ENCODE results near the gene C1orf52.
"Not testable (repeated sequence)": the region's sequence is repeated elsewhere in the genome, so short reads cannot be mapped to it uniquely, and the experiment has no call there.

C1orf52 gene

DNA sequence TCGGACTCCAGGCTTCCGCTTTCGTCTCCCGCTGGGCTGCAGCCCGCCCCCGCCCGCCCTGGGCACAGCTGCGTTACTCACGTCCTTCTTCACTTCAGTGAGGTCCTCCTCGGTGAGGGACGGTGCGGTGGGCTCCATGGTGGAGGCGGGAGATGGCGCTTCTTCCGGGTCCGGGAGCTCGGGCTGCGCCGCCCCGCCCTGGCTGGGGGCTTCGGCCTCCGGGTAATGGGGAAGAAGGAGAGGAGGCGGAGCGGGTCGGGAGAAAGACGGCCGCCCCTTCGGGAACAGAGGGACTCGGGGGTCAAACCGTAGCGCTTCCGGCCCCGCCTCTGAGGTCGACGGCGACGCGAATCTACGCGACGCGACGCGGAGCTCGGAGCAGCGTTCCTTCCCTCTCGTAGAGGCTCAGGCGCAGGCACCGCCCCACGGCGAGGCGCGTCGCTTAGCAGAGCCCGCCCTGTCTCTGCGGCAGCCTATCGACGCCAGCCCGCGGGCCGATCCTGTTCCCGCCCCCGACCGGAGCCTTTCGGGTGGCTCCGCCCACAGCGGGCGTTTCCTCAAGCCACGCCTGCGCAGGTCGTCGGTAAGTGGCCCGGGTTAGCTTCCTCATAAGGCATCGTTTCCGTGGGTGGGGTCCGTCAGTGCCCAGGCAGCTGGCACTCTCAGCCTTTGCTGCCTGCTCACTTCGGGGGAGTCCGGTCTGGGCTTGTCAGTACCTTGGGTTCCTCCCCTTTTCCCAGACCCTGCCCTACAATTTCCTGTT, 16.9 kb upstream of the C1orf52 start, which contains the start of gene BCL10:
BCL10 (minus strand) TSS at position 418 of the 763 bp plus-strand sequence; CDS start at position 138, 280 bp downstream.
- peaks cover 18% of the 10 kb centered on the region for H3K4me1 ChIP-seq (ENCODE audit: control insufficient read depth, insufficient read depth, low read length)
- no peaks in the 10 kb centered on the region for H3K27me3 ChIP-seq (ENCODE audit: control insufficient read depth, insufficient read depth, low read length)
- H3K4me3 ChIP-seq (ENCODE audit: low read length): peak within 1 kb of the TSS; percentile 98
- peak within 1 kb of the TSS; percentile 99 for H3K9ac ChIP-seq (ENCODE audit: low read length)
- H3K9me3 ChIP-seq (ENCODE audit: control insufficient read depth, low read length): no peaks in the 10 kb centered on the region
- H3K36me3 ChIP-seq (ENCODE audit: control insufficient read depth, insufficient read depth, low read length): no peaks in the 10 kb centered on the region

DNA sequence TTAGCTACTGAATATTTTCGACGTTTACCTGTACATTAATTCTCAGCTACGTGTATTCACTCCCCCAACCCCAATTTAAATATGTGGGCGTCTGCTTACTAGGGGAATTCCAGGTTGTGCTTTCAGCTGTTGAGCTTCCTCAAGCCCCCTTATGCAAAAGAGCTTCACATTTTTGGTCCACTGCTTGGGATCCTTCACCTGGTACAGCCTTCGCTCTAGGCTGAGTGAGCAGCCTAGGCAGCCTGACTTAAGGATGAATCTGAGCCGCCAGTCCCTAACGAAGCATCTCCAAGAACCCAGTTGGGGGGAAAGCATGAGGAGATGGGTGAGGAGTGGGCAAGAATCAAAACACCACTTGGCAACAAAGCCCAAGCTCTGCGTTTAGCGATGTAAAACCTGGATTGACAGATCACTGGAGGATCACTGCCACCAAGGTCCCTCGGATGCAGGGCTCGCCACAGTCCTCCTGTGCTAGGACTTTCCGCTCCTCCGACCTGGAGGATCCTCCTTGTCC, 16.3 kb upstream of the C1orf52 start:
- H3K4me3 ChIP-seq (ENCODE audit: low read length): peak overlapping the region; percentile 98
- H3K27me3 ChIP-seq (ENCODE audit: control insufficient read depth, insufficient read depth, low read length): no peaks in the 10 kb centered on the region
- H3K9ac ChIP-seq (ENCODE audit: low read length): peak overlapping the region; percentile 99
- H3K9me3 ChIP-seq (ENCODE audit: control insufficient read depth, low read length): no peaks in the 10 kb centered on the region
- H3K4me1 ChIP-seq (ENCODE audit: control insufficient read depth, insufficient read depth, low read length): peaks cover 18% of the 10 kb centered on the region
- no peaks in the 10 kb centered on the region for H3K36me3 ChIP-seq (ENCODE audit: control insufficient read depth, insufficient read depth, low read length)

DNA sequence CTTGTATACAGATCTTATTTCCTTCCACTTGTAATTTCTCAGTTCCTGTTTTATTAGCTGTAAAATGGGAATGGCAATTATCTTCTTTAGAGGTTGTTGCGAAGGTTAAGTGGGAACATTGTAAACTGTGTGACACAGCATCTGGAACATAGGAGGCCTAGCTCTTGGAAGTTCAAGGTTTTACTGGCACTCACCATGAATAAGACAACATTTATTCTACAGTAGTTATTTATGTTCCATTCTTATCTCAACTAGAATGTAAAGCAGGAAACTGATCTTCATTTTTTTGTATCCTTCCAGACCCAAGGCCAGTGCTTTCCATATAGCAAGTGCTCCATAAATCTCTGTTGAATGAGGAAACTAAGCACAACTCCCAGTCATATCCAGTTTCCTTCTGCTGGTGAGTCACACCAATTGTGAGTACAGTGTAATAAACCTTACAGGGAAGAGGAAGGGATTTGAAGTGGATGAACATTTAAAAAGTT, 15.5 kb upstream of the C1orf52 start:
- Histone ChIP-seq H3K36me3 (ENCODE audit: control insufficient read depth, insufficient read depth, low read length) (no peaks in the 10 kb centered on the region), H3K9ac (ENCODE audit: low read length) (peak overlapping the region; percentile 99), H3K27me3 (ENCODE audit: control insufficient read depth, insufficient read depth, low read length) (no peaks in the 10 kb centered on the region), H3K9me3 (ENCODE audit: control insufficient read depth, low read length) (no peaks in the 10 kb centered on the region), H3K4me3 (ENCODE audit: low read length) (peak overlapping the region; percentile 98), H3K4me1 (ENCODE audit: control insufficient read depth, insufficient read depth, low read length) (peaks cover 18% of the 10 kb centered on the region)

DNA sequence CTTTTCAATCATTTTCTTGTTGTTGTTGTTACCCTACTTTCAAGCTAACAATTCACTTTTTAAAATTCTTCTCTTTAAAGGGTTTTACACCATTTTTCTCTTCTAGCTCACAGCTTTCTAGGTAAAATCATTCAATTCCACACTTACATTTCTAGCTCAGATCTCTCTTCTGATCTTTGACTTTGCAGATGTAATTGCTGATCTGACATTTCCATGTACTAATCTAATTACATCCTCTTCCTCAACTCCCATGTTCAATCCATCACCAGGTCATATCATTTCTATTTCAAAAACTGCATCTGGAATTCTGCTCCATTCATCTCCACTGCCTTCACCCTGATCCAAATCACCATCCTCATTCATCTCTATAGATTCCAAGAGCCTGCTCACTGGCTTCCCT, 13.9 kb upstream of the C1orf52 start:
- H3K9me3 ChIP-seq (ENCODE audit: control insufficient read depth, low read length): no peaks in the 10 kb centered on the region
- peaks cover 7% of the 10 kb centered on the region for H3K36me3 ChIP-seq (ENCODE audit: control insufficient read depth, insufficient read depth, low read length)
- H3K4me3 ChIP-seq (ENCODE audit: low read length): no peak overlapping the region
- no peaks in the 10 kb centered on the region for H3K27me3 ChIP-seq (ENCODE audit: control insufficient read depth, insufficient read depth, low read length)
- peaks cover 5% of the 10 kb centered on the region for H3K4me1 ChIP-seq (ENCODE audit: control insufficient read depth, insufficient read depth, low read length)
- no peak overlapping the region for H3K9ac ChIP-seq (ENCODE audit: low read length)

DNA sequence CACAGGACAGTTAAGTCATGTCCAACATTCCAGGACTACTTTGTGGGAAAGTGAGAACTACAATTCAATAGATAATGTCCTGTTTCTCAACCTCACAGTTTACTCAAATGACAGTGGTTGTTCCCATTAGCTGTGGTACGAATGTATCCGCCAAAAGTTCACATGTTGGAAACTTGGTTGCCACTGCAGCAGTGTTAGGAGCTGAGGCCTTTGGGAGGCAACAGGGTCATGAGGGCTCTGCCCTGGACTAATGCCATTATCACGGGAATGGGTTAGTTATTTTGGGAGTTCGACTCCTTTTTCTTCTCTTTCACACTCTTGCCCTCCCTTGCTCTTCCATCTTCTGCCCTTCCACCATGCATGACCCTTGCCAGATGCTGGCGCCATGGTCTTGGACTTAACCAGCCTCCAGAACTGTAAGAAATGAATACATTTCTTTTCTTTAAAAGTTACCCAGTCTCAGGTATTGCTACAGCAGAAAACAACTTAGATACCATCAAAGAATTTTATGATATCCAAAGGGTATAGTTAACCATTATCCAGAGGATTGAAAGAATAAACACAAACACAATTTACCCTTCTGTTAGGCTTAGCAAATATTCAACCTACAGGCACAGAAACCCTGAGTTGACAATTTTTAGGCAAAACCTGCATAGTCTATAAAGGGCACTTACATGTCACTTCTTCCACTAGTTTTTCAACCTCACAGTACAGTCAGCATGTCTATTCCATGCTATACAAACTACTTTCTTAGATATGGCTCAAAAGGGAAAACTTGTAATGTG, 9.5 kb upstream of the C1orf52 start:
- Histone ChIP-seq H3K27me3 (ENCODE audit: control insufficient read depth, insufficient read depth, low read length) (no peaks in the 10 kb centered on the region), H3K9ac (ENCODE audit: low read length) (no peak overlapping the region), H3K4me1 (ENCODE audit: control insufficient read depth, insufficient read depth, low read length) (peaks cover 5% of the 10 kb centered on the region), H3K36me3 (ENCODE audit: control insufficient read depth, insufficient read depth, low read length) (peaks cover 7% of the 10 kb centered on the region), H3K4me3 (ENCODE audit: low read length) (no peak overlapping the region), H3K9me3 (ENCODE audit: control insufficient read depth, low read length) (no peaks in the 10 kb centered on the region)

DNA sequence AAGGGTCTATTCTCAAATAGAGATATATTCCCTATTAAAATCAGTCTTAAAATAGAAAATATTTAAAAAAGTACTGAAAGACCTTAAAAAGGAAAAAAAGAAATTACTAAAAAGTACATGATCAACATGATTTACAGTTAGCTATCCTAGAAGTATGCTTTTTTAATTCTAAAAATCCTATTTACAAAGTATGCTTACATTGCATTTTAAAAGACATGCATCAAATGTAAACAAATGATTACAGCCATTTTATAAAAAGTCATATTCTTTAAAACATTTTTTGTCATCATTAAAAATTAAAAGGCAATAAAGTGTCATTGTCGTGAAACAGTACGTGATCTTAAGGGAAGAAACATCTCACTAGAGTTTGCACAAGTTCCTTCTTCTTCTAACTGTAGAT, 7.9 kb upstream of the C1orf52 start:
- Histone ChIP-seq H3K36me3 (ENCODE audit: control insufficient read depth, insufficient read depth, low read length) (peaks cover 7% of the 10 kb centered on the region), H3K9me3 (ENCODE audit: control insufficient read depth, low read length) (no peaks in the 10 kb centered on the region)

DNA sequence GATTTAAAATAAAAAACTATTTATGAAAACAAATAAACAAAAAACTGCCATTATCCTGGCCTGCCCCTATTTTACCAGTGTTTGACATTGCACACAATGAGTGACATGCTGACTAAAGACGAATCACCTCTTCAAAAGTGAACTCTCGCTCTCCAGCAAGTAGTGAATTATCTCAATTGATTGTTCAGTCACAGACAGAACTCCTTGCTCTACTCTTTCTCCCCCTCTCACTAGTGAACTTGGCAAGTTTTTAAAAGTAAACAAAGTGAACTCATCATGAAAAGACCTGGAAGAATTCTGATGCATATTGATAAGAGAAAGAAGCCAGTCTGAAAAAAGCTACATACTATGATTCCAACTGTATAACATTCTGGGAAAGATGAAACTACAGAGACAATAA, 4.7 kb upstream of the C1orf52 start:
- Histone ChIP-seq H3K4me1 (ENCODE audit: control insufficient read depth, insufficient read depth, low read length) (peaks cover 17% of the 10 kb centered on the region), H3K27me3 (ENCODE audit: control insufficient read depth, insufficient read depth, low read length) (no peaks in the 10 kb centered on the region), H3K36me3 (ENCODE audit: control insufficient read depth, insufficient read depth, low read length) (peaks cover 1% of the 10 kb centered on the region), H3K4me3 (ENCODE audit: low read length) (no peak overlapping the region), H3K9me3 (ENCODE audit: control insufficient read depth, low read length) (no peaks in the 10 kb centered on the region), H3K9ac (ENCODE audit: low read length) (no peak overlapping the region)

More for the DNA sequence above, 7.9 kb upstream of the C1orf52 start:
- peaks cover 12% of the 10 kb centered on the region for H3K4me1 ChIP-seq (ENCODE audit: control insufficient read depth, insufficient read depth, low read length)
- H3K4me3 ChIP-seq (ENCODE audit: low read length): no peak overlapping the region
- no peaks in the 10 kb centered on the region for H3K27me3 ChIP-seq (ENCODE audit: control insufficient read depth, insufficient read depth, low read length)
- no peak overlapping the region for H3K9ac ChIP-seq (ENCODE audit: low read length)

DNA sequence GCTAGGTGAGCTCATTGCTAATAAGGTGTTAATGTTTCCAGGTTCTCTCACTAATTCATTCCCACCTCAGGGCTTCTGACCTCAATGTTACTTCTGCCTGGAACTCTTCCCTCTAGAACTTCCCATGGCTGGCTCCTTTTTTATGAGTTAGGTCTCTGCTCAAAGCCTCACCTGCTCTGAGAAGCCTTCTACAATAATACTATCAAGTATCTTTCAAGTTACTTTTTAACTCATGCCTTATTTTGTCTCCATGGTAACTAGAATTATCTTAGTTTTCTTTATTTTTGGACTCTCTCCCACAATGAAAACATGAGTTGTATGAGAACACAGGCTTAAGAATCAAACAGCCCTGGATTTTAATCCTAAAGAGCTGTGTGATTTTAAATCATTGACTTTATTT, 3.5 kb upstream of the C1orf52 start:
- peaks cover 22% of the 10 kb centered on the region for H3K4me1 ChIP-seq (ENCODE audit: control insufficient read depth, insufficient read depth, low read length)
- H3K36me3 ChIP-seq (ENCODE audit: control insufficient read depth, insufficient read depth, low read length): no peaks in the 10 kb centered on the region
- no peaks in the 10 kb centered on the region for H3K27me3 ChIP-seq (ENCODE audit: control insufficient read depth, insufficient read depth, low read length)
- no peaks in the 10 kb centered on the region for H3K9me3 ChIP-seq (ENCODE audit: control insufficient read depth, low read length)
- no peak overlapping the region for H3K4me3 ChIP-seq (ENCODE audit: low read length)
- no peak overlapping the region for H3K9ac ChIP-seq (ENCODE audit: low read length)

DNA sequence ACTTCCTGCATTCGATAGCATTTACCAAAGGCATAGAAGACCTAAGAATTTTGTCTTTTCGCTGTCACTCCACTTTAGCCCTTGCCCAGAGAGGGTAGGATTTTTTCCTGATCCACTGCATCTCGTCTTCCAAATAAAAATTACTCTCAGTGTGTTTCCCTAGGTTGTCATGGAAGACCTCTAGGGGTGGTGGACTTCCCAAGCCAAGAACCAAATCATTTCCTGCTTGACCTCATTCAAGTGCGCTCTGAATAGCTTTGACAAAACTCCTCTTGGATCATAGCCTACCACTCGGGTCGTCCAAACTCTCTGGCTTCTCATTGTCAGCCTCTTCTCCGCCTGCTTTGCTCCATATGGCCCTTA, 431 bp upstream of the C1orf52 start:
- Histone ChIP-seq H3K9ac (ENCODE audit: low read length) (peak overlapping the region; percentile 92), H3K36me3 (ENCODE audit: control insufficient read depth, insufficient read depth, low read length) (no peaks in the 10 kb centered on the region), H3K4me3 (ENCODE audit: low read length) (peak overlapping the region; percentile 61), H3K27me3 (ENCODE audit: control insufficient read depth, insufficient read depth, low read length) (no peaks in the 10 kb centered on the region), H3K4me1 (ENCODE audit: control insufficient read depth, insufficient read depth, low read length) (peaks cover 22% of the 10 kb centered on the region), H3K9me3 (ENCODE audit: control insufficient read depth, low read length) (no peaks in the 10 kb centered on the region)

DNA sequence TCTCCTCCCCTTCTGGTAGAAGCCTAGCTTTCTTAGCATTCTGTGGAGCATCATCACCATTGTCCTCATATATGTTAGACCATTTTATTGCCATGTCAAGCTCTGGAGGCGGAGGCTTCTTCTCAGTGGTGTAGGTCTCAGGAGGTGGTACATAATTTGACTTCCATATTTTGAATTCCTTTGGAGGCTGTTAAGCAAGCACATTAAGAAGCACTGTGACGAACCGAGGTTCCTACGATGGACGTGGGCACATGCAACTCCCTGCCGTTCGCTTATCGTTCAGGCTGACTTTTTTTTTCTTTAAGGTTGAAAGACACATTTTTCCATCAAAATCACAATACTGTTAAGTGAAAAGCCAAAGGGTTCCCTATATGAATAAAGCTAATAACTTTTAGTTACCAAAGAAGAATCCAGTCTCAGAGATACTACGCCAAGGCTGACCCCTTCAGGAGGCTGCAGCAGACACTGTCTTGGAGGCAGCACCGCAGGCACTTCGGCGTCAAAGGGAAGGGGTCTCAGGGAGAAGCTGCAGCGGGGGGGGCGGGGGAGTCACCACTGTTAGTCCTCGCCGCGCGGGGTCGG, 835 bp downstream of the C1orf52 start:
- Histone ChIP-seq H3K36me3 (ENCODE audit: control insufficient read depth, insufficient read depth, low read length) (no peaks in the 10 kb centered on the region), H3K9me3 (ENCODE audit: control insufficient read depth, low read length) (no peaks in the 10 kb centered on the region), H3K9ac (ENCODE audit: low read length) (peak overlapping the region; percentile 92), H3K4me3 (ENCODE audit: low read length) (peak overlapping the region; percentile 61), H3K4me1 (ENCODE audit: control insufficient read depth, insufficient read depth, low read length) (peaks cover 17% of the 10 kb centered on the region), H3K27me3 (ENCODE audit: control insufficient read depth, insufficient read depth, low read length) (no peaks in the 10 kb centered on the region)

DNA sequence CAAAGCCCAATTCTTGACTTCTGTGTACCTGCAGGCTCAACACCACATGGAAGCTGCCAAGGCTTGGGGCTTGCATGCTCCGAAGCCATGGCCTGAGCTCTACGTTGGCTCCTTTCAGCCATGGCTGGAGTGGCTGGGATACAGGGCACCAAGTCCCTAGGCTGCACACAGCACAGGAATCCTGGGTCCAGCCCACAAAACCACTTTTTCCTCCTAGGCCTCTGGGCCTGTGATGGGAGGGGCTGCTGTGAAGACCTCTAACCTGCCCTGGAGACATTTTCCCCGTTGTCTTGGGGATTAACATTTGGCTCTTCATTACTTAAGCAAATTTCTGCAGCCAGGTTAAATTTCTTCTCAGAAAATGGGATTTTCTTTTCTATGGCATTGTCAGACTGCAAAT, 10.4 kb downstream of the C1orf52 start:
- not testable (repeated sequence) for H3K4me1 ChIP-seq (ENCODE audit: control insufficient read depth, insufficient read depth, low read length); H3K9ac ChIP-seq (ENCODE audit: low read length); H3K36me3 ChIP-seq (ENCODE audit: control insufficient read depth, insufficient read depth, low read length); H3K27me3 ChIP-seq (ENCODE audit: control insufficient read depth, insufficient read depth, low read length); H3K9me3 ChIP-seq (ENCODE audit: control insufficient read depth, low read length); H3K4me3 ChIP-seq (ENCODE audit: low read length)

DNA sequence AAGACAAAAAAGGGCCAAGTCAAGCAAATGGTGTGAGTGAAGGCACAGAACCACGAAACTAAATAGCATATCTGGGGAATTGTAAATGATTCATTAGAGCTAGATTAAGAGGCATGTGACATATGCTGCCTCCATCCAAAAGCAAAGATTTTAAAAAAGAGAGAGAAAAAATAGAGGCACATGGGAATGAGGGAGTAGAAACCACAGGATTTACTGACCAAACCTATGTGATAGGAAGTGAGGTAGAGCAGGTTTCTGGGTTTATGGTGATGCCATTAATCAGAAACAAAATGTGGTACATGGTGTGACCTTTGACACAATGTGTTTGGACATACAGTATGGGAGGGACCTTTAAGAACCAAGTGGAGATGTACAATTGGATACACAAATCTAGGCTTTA, 13.6 kb downstream of the C1orf52 start:
- H3K27me3 ChIP-seq (ENCODE audit: control insufficient read depth, insufficient read depth, low read length): no peaks in the 10 kb centered on the region
- H3K9me3 ChIP-seq (ENCODE audit: control insufficient read depth, low read length): no peaks in the 10 kb centered on the region
- H3K4me1 ChIP-seq (ENCODE audit: control insufficient read depth, insufficient read depth, low read length): peaks cover 3% of the 10 kb centered on the region
- no peak overlapping the region for H3K4me3 ChIP-seq (ENCODE audit: low read length)
- no peaks in the 10 kb centered on the region for H3K36me3 ChIP-seq (ENCODE audit: control insufficient read depth, insufficient read depth, low read length)
- H3K9ac ChIP-seq (ENCODE audit: low read length): no peak overlapping the region
